Cardiac muscle cell (in vitro differentiated cells and primary cell): Measurements from ENCODE around the gene ENG. TPM values are rescaled to one million over a fixed set of nuclear protein-coding genes. Genes with fewer than 3 reads are reported as not detected.

Source experiments
- DNase-seq, 2 donors: peaks; one replicate each; pipeline versions ENCODE4 v3.0.0 to v3.0.0-alpha.2; 2010 to 2017; ENCODE audit warnings: low read depth in 1 of 2, low spot score in 1 of 2
- H3K27ac ChIP-seq: fragments of 200-600 bp; sonication (generic); 2 replicates; pipeline ENCODE4 v1.5.1; 2016
- H3K27me3 ChIP-seq: fragments of 200-600 bp; sonication (generic); 2 replicates; pipeline ENCODE4 v1.6.0; 2016; ENCODE audit warnings: control low read depth
- H3K36me3 ChIP-seq: fragments of 200-600 bp; sonication (generic); 2 replicates; pipeline ENCODE4 v1.5.1; 2016; ENCODE audit warnings: control low read depth
- H3K4me1 ChIP-seq: fragments of 200-600 bp; sonication (generic); 2 replicates; pipeline ENCODE4 v1.8.1; 2017; ENCODE audit warnings: low read depth, mild to moderate bottlenecking, mixed run types
- H3K4me3 ChIP-seq: fragments of 200-600 bp; sonication (generic); 2 replicates; pipeline ENCODE4 v1.5.1; 2016; ENCODE audit warnings: mild to moderate bottlenecking
- H3K9me3 ChIP-seq: fragments of 200-600 bp; sonication (generic); 2 replicates; pipeline ENCODE4 v1.5.1; 2017; ENCODE audit warnings: low read depth, mild to moderate bottlenecking, control low read depth
- polyA plus RNA-seq: library from polyadenylated mRNA; unstranded; fragments of >200 nt; fragmentation: Nextera tagmentation; extraction: Ambion mirVana; gene quantifications from 2 replicates; pipeline ENCODE4 v1.2.1, GENCODE V29; 2016
- total RNA-seq: library from RNA; depleted of rRNA; stranded (reverse); fragments of >200 nt; gene quantifications from 2 replicates; pipeline ENCODE4 v1.2.3, GENCODE V29; 2016
- TF ChIP-seq, protein P1 (sequence below): IDR thresholded peaks from 2 replicates; pipeline ENCODE4 v1.5.1; 2012; ENCODE audit warnings: low read depth, mild to moderate bottlenecking, low read length

The ENG gene
- total RNA-seq (6.9 and 15.8 TPM in 2 replicates), polyA plus RNA-seq (12.6 and 35.4 TPM in 2 replicates)

DNA sequence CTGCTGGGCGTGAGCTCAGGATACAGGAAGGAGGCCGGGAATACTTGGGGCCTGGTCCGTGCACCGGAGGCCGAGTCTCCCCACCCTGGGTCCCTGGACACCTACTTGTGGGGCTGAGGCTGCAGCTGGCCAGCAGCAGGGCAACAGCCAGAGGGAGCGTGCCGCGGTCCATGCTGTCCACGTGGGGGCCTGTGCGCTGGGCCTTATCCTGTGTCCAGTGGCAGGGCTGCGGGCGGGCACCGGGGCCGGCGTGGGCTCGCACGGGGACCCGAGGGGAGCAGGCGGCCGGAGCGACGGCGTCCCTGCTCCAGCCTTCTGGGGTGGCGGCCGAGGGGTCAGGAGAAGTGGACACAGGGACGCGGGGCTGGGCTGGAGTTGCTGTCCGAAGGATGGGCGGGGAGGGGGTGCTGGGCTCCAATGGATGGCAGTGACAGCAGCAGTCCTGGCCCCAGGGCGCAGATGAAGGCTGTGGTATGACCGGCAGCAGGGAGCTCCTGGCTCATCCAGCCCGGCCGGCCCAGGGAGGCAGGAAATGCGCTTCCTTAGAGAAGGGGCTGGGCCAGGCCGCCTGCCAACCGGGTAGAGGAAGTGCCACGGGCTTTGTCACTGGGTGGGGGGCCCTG lies at the start of gene ENG:
TSS of gene ENG (minus strand) at position 475 of the 623 bp plus-strand sequence. CDS start at position 172, 303 bp downstream.
- Histone ChIP-seq H3K4me1 (peaks cover 27% of the 10 kb centered on the region), H3K27me3 (no peaks in the 10 kb centered on the region), H3K9me3 (no peaks in the 10 kb centered on the region), H3K4me3 (no peak within 1 kb of the TSS), H3K27ac (peak within 1 kb of the TSS; percentile 72), H3K36me3 (no peaks in the 10 kb centered on the region)
- DNase-seq: peak in 1 of 2 donors; percentile 79
- TF ChIP-seq, protein P1, sequence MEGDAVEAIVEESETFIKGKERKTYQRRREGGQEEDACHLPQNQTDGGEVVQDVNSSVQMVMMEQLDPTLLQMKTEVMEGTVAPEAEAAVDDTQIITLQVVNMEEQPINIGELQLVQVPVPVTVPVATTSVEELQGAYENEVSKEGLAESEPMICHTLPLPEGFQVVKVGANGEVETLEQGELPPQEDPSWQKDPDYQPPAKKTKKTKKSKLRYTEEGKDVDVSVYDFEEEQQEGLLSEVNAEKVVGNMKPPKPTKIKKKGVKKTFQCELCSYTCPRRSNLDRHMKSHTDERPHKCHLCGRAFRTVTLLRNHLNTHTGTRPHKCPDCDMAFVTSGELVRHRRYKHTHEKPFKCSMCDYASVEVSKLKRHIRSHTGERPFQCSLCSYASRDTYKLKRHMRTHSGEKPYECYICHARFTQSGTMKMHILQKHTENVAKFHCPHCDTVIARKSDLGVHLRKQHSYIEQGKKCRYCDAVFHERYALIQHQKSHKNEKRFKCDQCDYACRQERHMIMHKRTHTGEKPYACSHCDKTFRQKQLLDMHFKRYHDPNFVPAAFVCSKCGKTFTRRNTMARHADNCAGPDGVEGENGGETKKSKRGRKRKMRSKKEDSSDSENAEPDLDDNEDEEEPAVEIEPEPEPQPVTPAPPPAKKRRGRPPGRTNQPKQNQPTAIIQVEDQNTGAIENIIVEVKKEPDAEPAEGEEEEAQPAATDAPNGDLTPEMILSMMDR: peak; percentile 11

DNA sequence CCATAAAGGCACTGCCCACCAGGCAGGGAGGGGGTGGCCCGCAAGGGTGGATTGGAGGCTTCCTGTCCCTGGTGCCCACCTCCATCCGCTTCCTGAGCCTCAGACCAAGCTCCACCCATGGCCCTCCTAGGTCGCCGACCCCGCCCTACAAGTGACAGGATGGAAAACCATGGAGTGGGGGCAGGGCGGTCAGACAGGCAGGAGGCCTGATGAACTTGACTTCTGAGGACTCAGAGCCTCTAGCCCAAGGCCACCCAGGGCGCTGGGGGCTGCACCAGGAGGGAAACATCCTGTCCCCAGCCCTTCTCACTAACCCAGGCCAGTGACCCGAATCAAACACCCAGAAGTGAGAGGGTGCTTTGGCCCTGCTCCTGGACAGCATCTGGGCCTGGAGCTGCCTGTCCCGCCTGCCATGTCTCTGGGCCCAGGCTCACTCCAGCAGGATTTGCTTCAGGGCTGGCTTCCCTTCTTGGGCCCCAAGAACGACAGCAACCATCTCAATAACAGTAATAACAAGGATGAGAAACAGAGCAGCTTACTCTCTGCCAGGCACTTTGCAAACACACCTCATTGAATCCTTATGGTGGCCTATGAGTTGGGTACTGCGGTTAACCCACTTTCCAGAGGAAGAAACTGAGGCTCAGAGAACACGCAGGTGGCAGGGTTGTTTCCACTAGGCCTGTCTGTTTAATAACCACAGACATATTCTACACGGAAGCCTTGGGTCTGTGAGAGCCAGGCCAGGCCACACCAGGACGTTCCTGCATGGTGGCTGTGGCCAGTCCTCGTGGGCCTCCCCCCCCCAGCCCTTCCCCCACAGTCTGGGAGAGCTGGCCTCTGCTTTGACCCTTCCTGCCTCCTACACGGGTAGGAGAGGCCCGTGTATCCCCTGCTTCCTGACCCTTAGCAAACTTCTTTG lies 49.4 kb upstream of the ENG start:
- Histone ChIP-seq H3K36me3 (no peaks in the 10 kb centered on the region), H3K4me3 (no peak overlapping the region), H3K27me3 (no peaks in the 10 kb centered on the region), H3K4me1 (peaks cover 21% of the 10 kb centered on the region), H3K27ac (peak overlapping the region; percentile 92), H3K9me3 (no peaks in the 10 kb centered on the region)
- TF ChIP-seq, protein P1: no peak
- peak in 1 of 2 donors; percentile 80 for DNase-seq

- H3K9me3 ChIP-seq: no peaks in the 10 kb centered on the region
- no peaks in the 10 kb centered on the region for H3K27me3 ChIP-seq
- H3K27ac ChIP-seq: peak within 1 kb of the TSS; percentile 97
- peak; percentile 87 to 92 for DNase-seq
- H3K4me3 ChIP-seq: peak within 1 kb of the TSS; percentile 80
- H3K36me3 ChIP-seq: peaks cover 9% of the 10 kb centered on the region
- peaks cover 26% of the 10 kb centered on the region for H3K4me1 ChIP-seq
- TF ChIP-seq, protein P1: no peak
Measured at GRCh38 chr9:127899128-127899943, 44.9 kb upstream of the ENG start, which contains the start of gene ST6GALNAC6. TSS of gene ST6GALNAC6 (minus strand) at chr9:127899603. CDS start at chr9:127897981, 1,622 bp downstream.

DNA sequence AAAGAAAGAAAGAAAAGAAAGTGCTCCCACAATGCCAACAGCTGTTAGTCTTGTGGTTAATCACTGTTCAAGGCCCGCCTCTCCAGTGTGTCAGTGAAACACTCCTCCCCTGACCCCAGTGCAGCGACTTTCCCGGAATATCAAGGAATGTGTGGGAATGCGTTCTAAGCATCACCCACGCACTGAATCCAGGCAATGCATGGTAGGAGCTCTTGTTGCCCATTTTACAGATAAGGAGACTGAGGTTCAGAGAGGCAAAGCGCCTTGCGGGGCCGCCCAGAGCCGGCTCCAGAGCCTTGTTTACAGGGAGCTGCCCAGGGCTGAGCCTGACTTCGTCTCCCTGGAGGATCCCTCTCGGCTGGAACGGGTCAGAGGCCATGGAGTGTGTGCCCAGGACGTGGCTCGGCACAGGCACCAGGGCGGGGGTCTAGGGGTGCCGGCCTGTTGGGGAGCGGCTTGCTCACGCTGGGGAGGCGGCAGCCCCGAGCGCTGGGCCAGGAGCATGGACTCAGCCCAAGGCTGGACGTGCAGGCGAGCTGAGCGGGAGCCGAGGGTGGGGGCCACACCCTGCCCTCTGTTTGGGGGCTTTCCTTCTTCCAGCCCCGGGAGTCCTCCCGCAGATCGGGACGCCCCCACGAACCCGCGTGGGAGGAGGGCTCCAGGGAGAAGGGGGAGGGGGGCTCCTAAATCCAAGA lies 44.1 kb upstream of the ENG start:
- no peaks in the 10 kb centered on the region for H3K9me3 ChIP-seq
- peaks cover 17% of the 10 kb centered on the region for H3K36me3 ChIP-seq
- no peaks in the 10 kb centered on the region for H3K27me3 ChIP-seq
- H3K4me3 ChIP-seq: peak overlapping the region; percentile 80
- peaks cover 18% of the 10 kb centered on the region for H3K4me1 ChIP-seq
- peak; percentile 45 to 96 for DNase-seq
- TF ChIP-seq, protein P1: no peak
- H3K27ac ChIP-seq: peak overlapping the region; percentile 97
